HCT116 (cell line): Measurements from ENCODE around the gene ETNK2.

ENCODE experiments used
- ATF3 ChIP-seq: IDR thresholded peaks from 2 replicates; pipeline ENCODE4 v1.6.1; 2012
- CTCF ChIP-seq, 3 experiments: fragments of 200-600 bp in 1 of 3; sonication (generic) in 1 of 3; IDR thresholded peaks in 2 of 3; conservative IDR thresholded peaks in 1 of 3; 2 replicates each; pipeline ENCODE4 v1.5.1; 2012 to 2017; ENCODE audit warnings: low read depth in 2 of 3, low read length in 2 of 3, antibody characterized with exemption in 1 of 3, borderline replicate concordance in 1 of 3, control low read depth in 1 of 3, mild to moderate bottlenecking in 1 of 3, mixed read lengths in 1 of 3, mixed run types in 1 of 3, moderate library complexity in 1 of 3; ENCODE audit not compliant: insufficient read depth in 1 of 3
- EZH2phosphoT487 ChIP-seq: fragments of 200-600 bp; IDR thresholded peaks from 2 replicates; pipeline ENCODE4 v1.6.1; 2018; ENCODE audit warnings: antibody characterized with exemption, borderline replicate concordance
- POLR2A ChIP-seq: IDR thresholded peaks from 2 replicates; pipeline ENCODE4 v1.7.0; 2011; ENCODE audit warnings: borderline replicate concordance; ENCODE audit not compliant: insufficient read depth, insufficient read length; ENCODE audit errors: extremely low read depth
- POLR2AphosphoS5 ChIP-seq: IDR thresholded peaks from 2 replicates; pipeline ENCODE4 v1.6.1; 2011; ENCODE audit warnings: mild to moderate bottlenecking, low read depth, low read length, moderate library complexity
- SP1 ChIP-seq: IDR thresholded peaks from 2 replicates; pipeline ENCODE4 v1.6.1; 2012; ENCODE audit warnings: low read depth
- TCF7L2 ChIP-seq: IDR thresholded peaks from 2 replicates; pipeline ENCODE4 v1.7.0; 2011; ENCODE audit warnings: borderline replicate concordance, inconsistent platforms; ENCODE audit not compliant: insufficient read depth, insufficient read length; ENCODE audit errors: extremely low read depth
- YY1 ChIP-seq: IDR thresholded peaks from 2 replicates; pipeline ENCODE4 v1.6.1; 2011; ENCODE audit warnings: low read length, low read depth, moderate library complexity, mild to moderate bottlenecking; ENCODE audit not compliant: insufficient replicate concordance; ENCODE audit errors: extremely low read depth
- ZNF274 ChIP-seq: fragments of 200-500 bp; sonication (Bioruptor generic); IDR thresholded peaks from 2 replicates; pipeline ENCODE4 v1.6.1; 2014; ENCODE audit warnings: mild to moderate bottlenecking, low read depth, low read length, inconsistent platforms

GRCh38 chr1:204125759-204126351 lies 26.0 kb downstream of the ETNK2 start:
- no peak for TF ChIP-seq SP1
- TF ChIP-seq POLR2AphosphoS5, result no peak
- TF ChIP-seq POLR2A, result no peak
- no peak for TF ChIP-seq TCF7L2
- TF ChIP-seq ZNF274, result no peak
- TF ChIP-seq YY1, result no peak
- TF ChIP-seq EZH2phosphoT487, result no peak
- TF ChIP-seq CTCF (IDR thresholded peaks at IDR 0.05 in 2 of 3, conservative IDR thresholded peaks at IDR 0.05 in 1 of 3; ENCODE audit: borderline replicate concordance in 1 of 3, insufficient read depth in 1 of 3, low read depth in 2 of 3, low read length in 2 of 3), result no peak
- no peak for TF ChIP-seq ATF3
